GM21381 (cell line): Measurements from ENCODE around the gene RAP1A.

Experiments
- ATAC-seq: cut with Tn5 transposase; IDR thresholded peaks from one replicate; pipeline ENCODE4 v1.9.1; 2021; ENCODE audit warnings: mild to moderate bottlenecking, moderate library complexity; ENCODE audit not compliant: unreplicated experiment

RAP1A gene

DNA sequence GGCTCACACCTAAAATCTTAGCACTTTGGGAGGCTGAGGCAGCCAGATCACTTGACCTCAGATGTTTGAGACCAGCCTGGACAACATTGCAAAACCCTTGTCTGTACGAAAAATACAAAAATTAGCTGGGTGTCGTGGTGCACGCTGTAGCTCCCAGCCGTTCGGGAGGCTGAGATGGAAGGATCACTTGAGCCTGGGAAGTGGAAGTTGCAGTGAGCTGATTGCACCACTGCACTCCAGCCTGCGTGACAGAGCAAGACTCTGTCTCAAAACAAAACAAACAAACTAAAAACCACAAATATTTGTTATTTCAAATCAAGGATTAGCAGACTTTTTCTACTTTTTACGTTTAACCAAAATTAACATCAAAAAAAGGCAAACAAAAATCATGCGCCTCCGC is 88.3 kb downstream of the RAP1A start:
- ATAC-seq = no peak

DNA sequence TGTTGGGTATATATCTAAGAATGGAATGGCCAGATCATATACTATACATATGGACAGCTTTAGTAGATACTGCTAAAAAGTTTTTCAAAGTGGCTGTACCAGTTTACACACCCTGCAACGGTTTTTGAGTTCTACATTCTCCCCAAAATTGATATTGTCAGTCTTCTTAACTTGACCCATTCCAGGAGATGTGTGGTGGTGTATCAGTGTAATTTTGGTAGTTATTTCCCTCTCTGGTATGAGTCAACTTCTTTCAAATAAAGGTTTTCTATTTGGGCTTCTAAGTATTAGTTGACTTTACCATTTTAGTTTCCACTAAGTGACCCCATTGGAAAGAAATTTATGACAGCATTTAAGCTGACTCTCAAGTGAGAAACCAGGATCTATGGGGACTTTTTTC is 90.4 kb downstream of the RAP1A start:
- no peak for ATAC-seq

DNA sequence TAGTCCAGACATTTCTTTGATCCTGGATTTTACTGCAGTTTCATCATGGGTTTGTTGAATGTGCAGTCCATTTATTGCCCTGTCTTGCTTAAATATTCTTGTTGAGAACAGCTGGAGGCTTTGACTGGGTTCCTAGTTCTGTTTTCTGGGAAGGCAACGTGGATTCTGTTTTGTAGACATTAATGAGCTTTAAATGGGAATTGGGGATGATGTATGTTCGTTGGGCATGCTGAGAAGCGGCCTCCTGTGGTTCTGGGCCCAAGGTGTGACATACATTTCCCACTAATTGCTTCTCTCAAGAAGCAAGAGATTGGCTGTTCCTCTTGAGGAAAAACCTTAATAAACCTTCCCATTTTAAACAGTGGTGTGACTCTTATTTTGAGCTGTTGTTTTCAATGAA is 96.7 kb downstream of the RAP1A start:
- ATAC-seq = no peak

DNA sequence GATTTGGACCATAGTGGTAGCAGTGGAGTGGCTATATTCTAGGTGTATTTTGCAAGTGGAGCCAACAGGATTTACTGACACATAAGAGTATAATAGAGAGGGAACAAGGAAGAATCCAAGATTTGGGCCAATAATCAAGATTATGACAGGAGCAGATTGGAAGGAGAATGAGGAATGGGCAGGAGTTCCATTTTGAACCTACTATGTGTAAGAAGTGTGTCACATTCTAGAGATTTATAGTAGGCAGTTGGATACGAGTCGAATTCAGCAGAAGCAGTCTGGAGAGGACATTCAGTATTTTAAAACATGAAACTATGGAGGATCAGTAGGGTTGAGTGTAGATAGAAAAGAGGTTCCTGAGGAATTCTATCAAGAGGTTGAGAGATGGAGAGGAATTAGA is 97.9 kb downstream of the RAP1A start:
- ATAC-seq = no peak

DNA sequence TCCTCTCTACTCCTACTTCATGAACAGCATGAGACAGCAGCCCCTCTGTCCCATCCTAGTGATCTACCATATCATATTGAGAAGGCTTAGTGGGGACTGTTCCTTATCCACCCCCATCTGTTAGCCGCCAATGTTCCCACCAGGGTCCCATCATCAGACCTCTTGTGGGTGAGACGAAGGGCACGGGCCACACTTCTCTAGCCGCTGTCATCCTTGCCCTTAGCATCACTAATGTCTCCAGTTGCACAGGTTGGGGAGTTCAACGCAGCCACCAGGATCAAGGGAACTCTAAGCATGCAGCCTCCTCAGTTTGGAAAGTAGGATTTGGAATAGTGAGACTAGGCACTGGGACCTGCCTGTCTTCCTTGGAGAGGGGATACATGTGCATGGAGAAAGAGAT is 99.5 kb downstream of the RAP1A start:
- ATAC-seq = no peak

DNA sequence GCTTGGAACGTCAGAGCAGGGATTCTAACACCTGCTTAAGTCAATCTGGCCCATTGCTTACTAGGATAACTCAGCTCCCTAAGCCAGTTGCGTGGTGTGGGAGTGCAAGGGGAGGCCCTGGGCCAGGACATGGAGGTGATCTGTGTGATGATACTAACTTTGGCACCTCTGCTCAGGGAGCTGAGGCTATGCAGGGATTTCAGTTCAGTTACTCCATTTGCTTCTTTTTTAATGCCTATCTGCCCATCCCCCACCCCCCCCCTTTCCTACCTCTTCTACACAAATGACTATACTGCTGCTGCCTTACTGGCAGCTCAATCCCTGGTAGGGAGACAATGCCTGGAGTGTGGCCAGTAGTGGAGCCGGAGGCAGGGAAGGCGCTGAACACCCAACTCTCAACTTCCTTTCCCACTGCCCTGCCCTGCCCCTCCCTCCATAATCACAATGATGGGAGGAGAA is 100.1 kb downstream of the RAP1A start:
- ATAC-seq = no peak

DNA sequence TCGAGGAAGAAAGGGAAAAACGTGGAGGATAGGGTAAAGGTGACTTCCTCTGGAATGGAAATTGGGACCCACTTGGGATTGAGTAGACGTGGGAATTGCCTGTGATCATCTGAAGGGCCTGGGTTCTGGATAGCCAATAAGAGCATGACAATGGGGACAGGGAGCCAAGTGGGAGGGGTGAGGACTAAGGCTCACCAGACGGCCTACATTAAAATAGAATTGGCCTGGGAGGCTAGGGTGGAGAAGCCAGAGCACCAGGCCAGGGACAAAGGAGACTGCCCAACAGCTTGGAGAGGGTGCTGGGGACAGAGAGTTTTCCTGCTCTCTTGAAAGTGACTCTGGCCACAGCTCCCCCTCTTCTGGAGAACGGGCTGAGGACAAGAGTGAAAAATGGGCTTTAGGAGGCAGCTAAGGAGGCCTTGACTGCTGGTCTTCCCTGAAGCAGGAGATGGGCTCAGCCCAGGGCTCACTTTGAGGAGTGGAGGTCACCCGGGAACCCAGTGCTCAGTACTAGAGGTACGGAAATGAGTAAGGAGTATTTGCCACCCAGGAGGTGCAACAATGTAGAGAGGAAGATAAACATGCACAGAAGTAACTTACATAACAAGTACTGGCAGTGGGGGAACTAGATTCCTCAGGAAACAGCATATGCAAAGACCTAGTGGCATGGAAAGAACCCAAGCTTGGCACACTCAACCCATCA is 100.8 kb downstream of the RAP1A start:
- ATAC-seq = no peak

DNA sequence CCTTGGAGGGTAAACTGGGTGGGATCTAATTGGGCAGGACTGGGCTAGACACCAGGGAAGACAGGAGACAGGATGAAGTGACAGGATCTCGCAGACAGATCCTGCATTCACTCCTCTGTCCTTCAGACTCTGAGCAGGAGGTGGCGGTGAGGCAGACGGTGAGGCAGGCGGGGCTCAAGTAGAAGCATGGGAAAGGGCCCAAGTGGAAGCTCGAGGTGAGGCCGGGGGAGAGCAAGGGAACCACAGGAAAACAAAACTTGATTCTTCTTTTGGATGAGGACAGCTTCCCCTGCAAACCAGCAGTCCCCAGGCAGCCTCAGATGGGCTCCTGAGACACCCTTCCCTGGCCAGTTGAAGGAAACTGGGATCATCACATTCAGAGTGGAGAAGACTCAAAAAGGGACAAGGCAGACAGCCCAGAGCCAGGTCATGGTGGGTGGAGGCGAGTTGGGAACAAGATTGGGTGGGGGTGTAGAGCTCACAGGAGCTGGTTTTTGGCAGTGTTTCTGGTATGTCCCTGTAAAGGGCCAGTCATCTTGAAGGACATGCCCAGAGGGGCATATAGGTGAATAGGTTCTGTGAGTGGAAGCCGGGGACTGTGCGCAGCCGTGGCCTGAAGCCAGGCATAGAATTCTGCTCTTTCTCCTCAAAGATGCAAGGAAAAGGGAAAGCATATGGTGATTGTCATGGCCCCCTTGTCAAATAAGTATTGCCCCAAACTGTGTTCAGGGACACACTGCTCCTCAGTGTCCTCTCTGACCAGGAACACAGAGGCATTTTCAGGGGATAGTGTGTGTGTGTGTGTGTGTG is 101.6 kb downstream of the RAP1A start:
- no peak for ATAC-seq

DNA sequence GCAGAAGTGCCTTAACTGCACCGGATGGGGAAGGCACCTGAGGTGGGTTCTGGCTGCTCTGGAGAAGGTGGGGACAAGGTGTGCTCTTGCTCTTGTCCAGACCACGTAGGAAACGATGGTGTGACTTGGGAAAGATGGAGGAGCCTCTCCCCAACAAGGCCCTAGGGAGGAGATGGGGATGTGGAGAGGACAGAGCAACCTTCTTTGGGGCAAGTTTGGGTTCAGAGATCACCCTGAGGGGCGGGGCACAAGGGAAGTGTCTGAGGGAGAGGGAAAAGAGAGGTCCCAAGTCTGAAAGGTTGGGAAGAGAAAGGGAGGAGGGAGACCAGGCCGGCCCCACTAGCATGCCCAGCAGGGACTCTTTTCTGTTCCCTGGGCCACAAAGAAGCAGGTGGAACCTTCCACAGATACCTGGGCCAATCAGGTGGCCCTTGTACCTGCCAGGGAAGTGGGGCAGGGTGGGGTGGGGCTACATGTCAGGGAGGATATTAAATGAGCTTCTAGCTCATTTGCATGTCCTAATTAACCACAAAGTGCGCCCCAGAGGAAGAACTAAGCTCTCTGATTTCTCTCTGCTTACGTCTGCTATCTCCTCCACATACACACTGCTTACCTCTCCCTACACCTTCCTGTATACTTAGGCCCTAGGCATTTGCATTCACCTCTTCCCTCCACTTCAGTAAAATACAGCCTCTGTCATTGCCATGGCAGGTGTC is 103.7 kb downstream of the RAP1A start:
- ATAC-seq = no peak

DNA sequence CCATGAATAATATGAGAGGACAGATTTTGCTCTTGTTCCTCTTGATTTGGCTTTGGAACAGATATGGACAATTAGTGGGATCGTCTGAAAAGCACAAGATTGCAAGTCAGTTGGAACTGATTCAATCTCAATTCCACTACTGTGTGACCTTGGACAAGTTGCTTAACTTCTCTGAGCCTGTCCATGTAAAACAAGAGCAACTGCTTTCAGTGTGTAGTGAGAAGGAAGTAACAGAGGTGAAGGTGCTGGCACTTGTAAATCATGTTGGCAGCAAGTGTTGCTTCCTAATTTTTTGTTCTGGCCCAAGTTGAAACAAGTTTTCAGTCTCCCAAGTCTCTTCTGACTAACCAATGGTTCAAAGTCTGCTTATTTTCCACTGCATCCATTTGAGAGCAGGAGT is 104.3 kb downstream of the RAP1A start:
- no peak for ATAC-seq

DNA sequence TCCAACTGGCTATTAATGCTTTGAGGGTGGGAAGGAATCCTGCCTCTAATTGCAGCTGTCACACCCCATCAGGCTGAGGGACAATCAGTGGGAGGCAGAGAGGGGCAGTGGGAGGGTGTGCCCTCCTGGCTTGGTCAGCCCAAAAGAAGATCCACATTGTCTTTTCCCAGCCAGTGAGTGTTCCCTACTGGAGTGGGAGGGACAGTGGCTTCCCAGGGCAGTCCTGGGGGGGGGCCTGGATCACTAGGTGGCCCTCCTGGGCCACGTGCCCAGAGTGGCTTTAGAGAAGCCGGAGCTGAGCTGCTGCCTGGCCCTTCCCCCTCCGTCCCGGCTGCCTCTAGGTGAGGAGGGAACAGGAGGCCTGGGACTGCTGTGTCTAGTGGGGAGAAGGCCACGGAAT is 105.6 kb downstream of the RAP1A start:
- ATAC-seq = no peak

DNA sequence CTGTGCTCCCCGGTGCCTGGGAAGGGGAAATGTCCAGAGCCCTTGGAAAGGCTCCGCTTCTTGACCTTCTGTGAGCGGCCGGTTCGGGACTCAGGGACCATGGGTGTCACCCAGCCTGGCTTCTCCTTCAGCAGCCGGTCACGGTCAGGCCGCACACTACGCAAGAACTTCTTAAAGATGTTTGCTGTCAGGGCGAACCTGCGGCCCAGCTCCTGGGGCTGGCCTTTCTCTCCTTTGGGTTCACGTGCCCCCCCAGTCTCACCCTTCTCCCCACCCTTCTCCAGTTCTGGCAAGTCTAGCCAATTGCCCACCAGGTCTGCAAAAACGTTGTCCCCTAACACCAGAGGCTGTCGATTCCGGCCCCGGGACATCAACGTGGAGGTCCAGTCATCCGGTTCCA is 107.5 kb downstream of the RAP1A start:
- ATAC-seq = no peak

DNA sequence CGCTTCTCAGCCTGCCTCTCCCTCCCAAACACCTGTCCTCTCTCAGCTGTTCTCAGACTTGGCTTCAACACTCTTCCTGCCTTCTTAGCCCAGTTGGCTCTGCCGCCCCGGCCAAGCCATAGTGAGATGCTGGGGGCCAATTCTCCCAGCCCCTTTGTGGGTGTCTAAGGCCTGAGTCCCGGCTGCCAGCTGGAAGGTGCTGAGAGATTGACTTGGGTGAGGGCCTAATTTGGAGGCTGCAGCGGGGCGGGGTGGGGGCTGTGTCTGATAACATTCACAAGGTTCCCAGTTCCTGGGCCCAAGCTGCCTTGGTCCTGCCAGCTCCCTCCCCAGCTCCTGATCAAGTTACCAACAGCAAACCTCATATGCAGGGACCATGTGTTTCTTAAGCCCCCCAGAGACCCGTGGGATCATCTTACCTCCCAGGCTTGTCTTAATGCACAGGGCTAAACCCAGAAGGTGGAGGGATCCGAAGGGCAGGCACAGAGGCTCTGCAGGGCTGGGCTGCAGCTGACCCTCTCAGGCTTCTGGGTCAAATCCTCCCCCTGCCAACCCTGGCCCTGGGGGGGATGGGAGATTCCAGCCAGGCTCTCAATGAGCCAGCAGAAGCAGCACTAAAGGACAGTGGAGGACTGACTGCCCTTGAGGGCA is 109.8 kb downstream of the RAP1A start:
- no peak for ATAC-seq

DNA sequence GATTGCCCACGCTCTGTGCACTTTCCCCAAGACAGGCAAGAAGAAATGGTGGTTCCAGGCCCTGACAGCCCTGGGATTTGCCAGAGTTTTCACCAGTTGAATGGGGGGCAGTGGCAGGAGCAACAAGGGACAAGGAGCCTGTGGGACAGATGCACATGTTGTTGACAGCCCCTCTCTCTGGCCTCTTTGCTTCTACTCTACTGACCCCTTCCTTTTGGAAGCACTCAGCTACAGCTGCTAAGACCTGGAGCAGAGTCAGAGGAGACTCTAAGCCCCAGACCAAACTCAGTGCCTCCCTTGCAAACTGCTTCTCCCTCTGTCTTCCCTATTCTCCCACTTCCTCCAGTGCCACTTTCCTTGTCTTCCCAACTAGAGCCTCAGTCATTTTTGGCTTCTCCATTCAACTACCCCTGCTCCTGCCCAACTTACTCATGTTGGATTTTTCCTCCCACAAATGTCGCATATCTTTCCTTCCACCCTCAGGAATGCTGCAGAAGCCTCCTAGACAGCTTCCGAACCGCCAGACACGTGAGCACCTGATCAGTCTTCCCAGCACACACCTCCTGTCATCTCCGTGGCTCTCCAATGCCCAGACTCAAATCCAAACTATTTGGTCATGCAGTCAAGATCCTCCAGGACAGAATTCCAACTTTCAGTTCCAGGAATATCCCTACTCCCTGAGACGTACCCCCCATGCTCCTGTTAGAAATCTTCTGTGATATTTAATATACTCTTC is 110.5 kb downstream of the RAP1A start:
- ATAC-seq = no peak

DNA sequence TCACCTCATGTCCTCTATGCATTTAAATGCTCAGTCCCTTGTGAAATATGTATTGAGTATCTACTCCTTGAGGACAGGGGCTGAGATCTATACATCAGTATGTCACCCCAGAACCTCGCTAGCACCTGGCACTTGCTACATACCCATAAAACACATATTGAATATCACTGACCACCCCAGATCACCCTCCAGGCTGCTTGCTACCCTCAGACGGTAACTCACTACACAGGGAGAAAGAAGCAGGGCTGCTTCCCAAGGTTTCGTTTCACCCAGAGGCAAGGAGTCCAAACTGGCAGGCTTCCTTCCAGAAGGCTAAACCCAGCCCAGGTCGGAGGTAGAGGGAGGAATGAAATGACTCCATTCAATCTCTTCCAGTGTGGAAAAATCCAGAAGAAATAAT is 111.1 kb downstream of the RAP1A start:
- ATAC-seq = no peak

DNA sequence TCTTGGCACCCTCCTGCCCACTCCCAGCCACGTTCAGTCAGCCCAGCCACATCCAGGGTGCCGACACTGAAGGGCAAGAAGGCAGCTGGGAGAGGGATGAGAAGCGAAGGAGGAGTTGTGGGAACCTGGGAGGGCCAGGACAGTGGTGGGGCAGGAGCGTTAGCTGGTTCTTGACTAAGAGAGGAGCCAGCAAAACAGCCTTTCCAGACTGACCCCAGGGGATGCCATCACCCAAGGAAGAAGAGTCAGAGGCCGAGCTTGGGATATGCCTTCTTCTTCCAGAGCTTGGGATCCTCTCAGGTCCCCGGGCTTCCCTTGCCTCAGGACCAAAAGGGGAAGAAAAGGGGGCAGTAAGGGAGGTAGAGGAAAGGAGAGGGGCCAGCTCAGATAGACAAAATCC is 112.4 kb downstream of the RAP1A start:
- no peak for ATAC-seq

DNA sequence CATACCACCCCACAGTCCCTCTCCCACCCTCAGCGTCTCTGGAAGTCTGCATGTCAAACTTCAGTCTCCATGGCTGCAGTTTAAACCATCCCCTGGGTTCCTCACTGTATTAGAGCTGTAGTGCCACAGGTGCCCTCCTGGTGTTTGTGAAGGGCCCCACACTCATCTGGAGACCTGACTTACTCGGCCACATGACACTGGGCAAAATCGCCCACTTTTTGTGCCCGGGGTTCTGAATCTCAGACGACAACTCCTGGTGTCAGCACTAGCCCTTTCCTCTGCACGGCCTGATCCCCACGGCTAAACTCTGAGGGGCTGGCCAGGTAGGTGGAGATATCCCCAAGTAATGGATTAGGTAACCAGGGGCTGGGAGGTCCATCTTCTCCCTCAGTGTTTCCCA is 113.1 kb downstream of the RAP1A start:
- no peak for ATAC-seq

DNA sequence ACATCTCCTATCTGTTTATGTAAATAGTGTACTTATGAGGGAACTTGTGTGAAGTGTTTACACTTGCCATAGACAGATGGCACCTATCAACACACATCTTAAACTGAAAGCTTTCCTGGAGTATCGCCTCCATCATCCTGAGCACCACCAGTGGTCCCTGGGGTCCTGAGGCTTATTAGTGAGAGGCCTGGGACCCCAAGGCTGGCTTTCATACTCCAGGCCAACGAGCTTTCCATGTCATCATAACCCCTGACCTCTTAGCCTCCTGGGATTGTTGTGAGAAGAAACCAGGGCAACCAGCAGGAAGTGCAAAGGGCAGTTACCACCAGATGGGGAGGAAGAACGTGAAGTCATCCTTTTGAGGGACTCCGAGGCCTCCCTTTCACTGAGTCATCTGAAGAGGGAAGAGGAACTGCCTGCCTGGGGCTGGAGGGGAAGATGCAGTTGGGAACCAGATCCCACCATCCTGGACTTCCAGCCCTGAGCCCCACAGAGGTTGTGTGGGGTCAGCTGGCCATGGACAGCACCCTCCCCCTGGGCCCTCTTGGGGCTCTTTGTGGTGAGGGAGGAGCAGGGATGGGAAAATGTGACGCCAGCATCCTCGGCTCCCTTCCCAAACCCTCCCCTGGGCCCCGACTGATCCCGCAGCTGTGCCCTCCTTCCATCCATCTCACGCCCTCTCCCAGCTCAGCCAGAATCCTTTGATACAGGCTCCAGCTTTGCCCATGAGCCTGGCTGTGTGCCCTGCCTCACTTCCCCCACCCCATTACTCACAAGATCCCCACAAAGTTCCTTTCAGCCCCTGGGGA is 113.8 kb downstream of the RAP1A start:
- no peak for ATAC-seq

DNA sequence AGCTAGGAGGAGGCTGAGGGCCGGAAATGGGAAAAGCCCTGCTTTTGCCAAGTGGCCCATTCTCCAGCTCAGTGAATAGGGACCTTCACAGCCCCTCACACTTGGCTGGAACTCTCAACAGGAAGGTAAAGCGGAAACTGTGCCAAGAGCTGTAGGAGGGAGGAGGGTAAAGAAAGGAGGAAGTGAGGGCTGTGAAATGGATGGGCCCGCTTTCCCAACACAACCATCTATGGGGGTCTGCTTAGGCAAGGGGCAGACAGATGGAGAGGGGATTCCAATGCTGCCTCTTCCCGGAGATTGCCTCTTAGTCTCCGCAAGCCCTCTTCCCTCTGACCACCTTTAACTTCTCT is 114.4 kb downstream of the RAP1A start:
- no peak for ATAC-seq

DNA sequence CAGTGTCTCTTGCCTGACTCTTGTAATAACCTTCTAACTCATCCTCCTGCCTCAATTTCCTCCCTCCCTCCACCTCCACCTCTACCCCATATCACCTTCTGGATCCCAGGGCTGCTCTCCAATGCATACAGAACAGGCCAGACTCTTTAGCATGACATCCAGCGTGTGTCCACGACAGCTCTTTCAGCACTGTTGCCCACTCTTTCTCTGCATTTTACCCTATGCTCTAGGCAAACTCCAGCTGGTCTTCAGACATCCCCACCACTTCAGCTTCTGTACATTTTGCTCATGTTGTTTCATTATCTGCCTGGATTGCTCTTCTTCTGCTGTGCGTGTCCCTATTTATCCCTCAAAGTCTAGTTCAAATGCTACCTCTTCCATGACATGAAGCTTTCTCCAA is 114.8 kb downstream of the RAP1A start:
- no peak for ATAC-seq
